ENCODE measurements around the gene CRTAP. TPM values are rescaled to one million over a fixed set of nuclear protein-coding genes. Genes with fewer than 3 reads are reported as not detected.
"Not testable (repeated sequence)": the region's sequence is repeated elsewhere in the genome, so short reads cannot be mapped to it uniquely, and the experiment has no call there.

CRTAP gene
- total RNA-seq, 2 donors from 2014 or later: 14.9 to 19.5 TPM

DNA sequence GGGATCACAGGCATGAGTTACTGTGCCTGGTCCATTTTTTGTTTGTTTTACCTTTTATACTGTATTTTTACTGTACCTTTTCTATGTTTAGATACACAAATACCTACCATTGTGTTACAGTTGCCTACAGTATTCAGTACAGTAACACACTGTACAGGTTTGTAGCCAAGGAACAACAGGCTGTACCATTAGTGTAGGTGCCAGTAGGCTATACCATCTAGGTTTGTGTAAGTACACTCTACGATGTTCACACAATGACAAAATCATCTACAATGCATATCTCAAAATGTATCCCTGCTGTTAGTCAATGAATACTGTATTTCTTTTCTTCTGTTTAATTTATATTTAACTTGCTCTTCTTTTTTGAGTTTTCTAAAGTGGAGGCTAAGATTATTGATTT is 67.8 kb downstream of the CRTAP start:
- ATAC-seq; H3K4me3 Mint-ChIP-seq; H3K9me3 Mint-ChIP-seq; H3K27ac Mint-ChIP-seq; H3K4me1 Mint-ChIP-seq (ENCODE audit: low read depth in 2 of 2); H3K36me3 Mint-ChIP-seq; DNase-seq (ENCODE audit: low spot score): not testable (repeated sequence)
- H3K27me3 Mint-ChIP-seq: peaks cover 18 to 21% of the 10 kb centered on the region in 2 donors

DNA sequence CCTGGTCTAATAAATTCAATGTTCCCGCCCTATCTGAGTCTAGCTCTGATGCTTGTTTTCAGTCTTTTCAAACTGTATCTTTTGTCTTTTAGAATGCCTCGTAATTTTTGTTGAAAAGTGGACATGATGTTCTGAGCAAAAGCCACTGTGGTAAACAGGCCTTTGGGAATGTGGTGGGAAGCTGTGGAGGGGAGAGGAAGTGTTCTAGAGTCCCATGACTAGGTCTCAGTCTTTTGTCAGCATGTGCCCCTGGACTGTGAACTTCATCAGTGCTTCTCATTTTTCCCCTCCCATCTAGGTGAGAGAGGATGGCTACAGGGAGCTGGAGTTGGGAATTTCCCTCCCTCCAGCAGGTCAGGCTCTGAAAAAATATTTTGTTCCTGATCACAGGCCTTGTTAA is 71.0 kb downstream of the CRTAP start:
- ATAC-seq (no peak), DNase-seq (ENCODE audit: low spot score) (no peak)
- H3K9me3 Mint-ChIP-seq: no peaks in the 10 kb centered on the region
- H3K36me3 Mint-ChIP-seq: no peaks in the 10 kb centered on the region
- no peak overlapping the region for H3K4me3 Mint-ChIP-seq
- peaks cover 21 to 35% of the 10 kb centered on the region in 2 donors for H3K27me3 Mint-ChIP-seq
- H3K4me1 Mint-ChIP-seq (ENCODE audit: low read depth in 2 of 2): no peaks in the 10 kb centered on the region
- H3K27ac Mint-ChIP-seq: no peak overlapping the region

DNA sequence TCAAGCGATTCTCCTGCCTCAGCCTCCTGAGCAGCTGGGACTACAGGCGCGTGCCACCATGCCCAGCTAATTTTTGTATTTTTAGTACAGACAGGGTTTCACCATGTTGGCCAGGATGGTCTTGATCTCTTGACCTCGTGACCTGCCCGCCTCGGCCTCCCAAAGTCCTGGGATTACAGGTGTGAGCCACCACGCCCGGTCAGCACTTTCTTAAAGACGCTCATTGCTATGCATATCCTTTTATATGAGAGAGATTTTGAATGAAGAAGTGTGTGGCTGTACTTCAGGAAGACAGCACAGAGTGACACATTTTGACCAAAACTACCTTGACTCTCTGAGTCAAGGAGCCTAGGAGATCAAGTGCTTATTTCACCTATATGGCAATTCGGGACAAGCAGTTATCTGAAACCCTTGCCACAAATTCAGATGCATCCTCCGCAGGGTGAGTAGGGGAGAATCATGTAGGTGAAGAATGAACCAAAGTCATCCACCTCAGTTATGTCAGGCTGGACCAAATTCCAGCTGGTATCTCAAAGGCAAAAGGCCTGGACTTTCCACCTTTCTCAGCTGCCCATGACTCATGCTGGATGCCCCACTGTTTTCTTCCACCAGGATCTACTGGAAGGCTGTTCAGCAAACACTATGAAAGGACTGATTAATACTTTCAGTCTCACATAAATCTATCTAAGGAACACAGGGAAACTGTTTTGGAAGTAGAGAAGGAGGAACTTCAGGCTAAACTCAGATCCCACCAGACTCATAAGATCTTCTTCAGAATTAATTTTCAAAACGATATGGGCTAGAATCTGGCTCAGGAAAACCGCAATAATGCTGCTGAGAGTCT is 72.9 kb downstream of the CRTAP start:
- no peak overlapping the region for H3K4me3 Mint-ChIP-seq
- no peak for ATAC-seq
- no peak overlapping the region for H3K27ac Mint-ChIP-seq
- H3K27me3 Mint-ChIP-seq: peaks cover 21 to 35% of the 10 kb centered on the region in 2 donors
- H3K36me3 Mint-ChIP-seq: no peaks in the 10 kb centered on the region
- no peaks in the 10 kb centered on the region for H3K4me1 Mint-ChIP-seq (ENCODE audit: low read depth in 2 of 2)
- DNase-seq (ENCODE audit: low spot score): no peak
- no peaks in the 10 kb centered on the region for H3K9me3 Mint-ChIP-seq

DNA sequence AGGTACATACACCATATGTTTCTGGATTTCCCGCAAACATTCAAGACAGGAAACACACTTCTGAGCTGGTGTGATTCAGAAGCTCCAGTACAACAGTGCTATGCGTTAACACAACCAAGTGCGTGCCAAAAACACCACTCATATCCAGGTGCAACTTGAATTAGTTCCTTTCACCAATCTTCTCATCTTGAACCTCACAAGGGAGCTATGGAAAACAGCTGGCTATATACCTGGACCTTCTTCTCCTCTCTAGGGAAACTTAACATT is 73.5 kb downstream of the CRTAP start:
- Mint-ChIP-seq H3K36me3 (no peaks in the 10 kb centered on the region), H3K4me1 (ENCODE audit: low read depth in 2 of 2) (no peaks in the 10 kb centered on the region), H3K27ac (no peak overlapping the region)

DNA sequence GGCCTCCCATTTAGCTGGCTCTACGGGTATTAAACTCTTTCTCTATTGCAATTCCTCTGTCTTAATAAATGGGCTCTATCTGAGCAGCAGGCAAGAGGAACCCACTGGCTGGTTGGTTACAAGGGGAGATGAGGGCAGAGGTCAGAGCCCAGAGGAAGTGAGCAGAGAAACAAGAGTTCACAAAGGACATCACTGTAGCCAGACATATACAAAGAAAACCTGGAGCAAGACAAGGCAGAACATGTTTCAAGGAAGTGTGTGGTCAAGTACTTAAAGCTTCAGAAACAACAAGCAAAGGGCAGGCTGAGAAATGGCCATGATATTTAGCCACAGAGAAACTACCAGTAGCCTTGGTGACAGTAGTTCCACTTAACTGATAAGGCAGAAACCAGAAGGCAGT is 80.5 kb downstream of the CRTAP start:
- no peaks in the 10 kb centered on the region for H3K36me3 Mint-ChIP-seq
- H3K4me1 Mint-ChIP-seq (ENCODE audit: low read depth in 2 of 2): no peaks in the 10 kb centered on the region
- H3K27me3 Mint-ChIP-seq: peaks cover 9 to 21% of the 10 kb centered on the region in 2 donors
- no peak for ATAC-seq
- no peak for DNase-seq (ENCODE audit: low spot score)
- H3K4me3 Mint-ChIP-seq: no peak overlapping the region
- H3K27ac Mint-ChIP-seq: no peak overlapping the region
- no peaks in the 10 kb centered on the region for H3K9me3 Mint-ChIP-seq

More for the DNA sequence above, 73.5 kb downstream of the CRTAP start:
- Mint-ChIP-seq H3K4me3 (no peak overlapping the region), H3K9me3 (no peaks in the 10 kb centered on the region), H3K27me3 (peaks cover 21 to 35% of the 10 kb centered on the region in 2 donors)
- ATAC-seq (no peak), DNase-seq (ENCODE audit: low spot score) (no peak)

DNA sequence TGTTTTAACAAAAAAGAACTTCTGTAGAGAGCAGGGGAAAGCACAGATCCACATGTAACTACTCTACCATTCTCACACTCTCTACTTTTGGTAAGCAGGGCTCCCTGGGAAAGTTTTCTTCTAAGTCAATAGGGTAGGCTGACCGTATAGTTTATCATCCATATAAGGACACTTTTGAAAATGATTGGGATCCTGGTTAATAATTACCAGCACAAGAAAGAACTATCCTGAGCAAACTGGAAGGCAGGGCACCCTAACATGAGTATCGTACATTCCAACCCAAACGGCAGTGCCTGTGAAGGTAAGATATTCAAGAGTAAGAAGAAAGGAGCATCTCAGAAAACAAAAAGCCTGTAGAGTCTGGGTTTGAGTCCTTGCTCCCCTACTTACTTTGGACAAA is 82.7 kb downstream of the CRTAP start:
- no peaks in the 10 kb centered on the region for H3K9me3 Mint-ChIP-seq
- H3K4me1 Mint-ChIP-seq (ENCODE audit: low read depth in 2 of 2): no peaks in the 10 kb centered on the region
- H3K36me3 Mint-ChIP-seq: no peaks in the 10 kb centered on the region
- ATAC-seq (no peak), DNase-seq (ENCODE audit: low spot score) (no peak)
- H3K27me3 Mint-ChIP-seq: peaks cover 7 to 22% of the 10 kb centered on the region in 2 donors
- H3K4me3 Mint-ChIP-seq: no peak overlapping the region
- no peak overlapping the region for H3K27ac Mint-ChIP-seq

Other genes with a start within 250 kb of the CRTAP start
- 10 to 100 TPM; 12.1 to 40.9 TPM for gene CCR4, start 162.4 kb upstream of the CRTAP start, total RNA-seq
- 10 to 100 TPM; 70.8 to 71.7 TPM for gene GLB1, start 16.9 kb upstream of the CRTAP start, total RNA-seq
- 10 to 100 TPM; 14.4 to 14.5 TPM for gene TMPPE, start 16.9 kb upstream of the CRTAP start, total RNA-seq
- gene SUSD5, start 104.8 kb downstream of the CRTAP start, total RNA-seq: not detected
- gene FBXL2, start 163.4 kb downstream of the CRTAP start, total RNA-seq: not detected

Measured in natural killer cell treated with Interleukin-12 subunit alpha and Interleukin-12 subunit beta and Interleukin-15 and Interleukin-18, amount 100 ng/mL, for 72 hours (primary cell).